Measurements from ENCODE around the gene SLC29A2. TPM values are rescaled to one million over a fixed set of nuclear protein-coding genes. Genes with fewer than 3 reads are reported as not detected.

SLC29A2 gene
- total RNA-seq, 6 experiments from 2014 or later, result not detected

DNA sequence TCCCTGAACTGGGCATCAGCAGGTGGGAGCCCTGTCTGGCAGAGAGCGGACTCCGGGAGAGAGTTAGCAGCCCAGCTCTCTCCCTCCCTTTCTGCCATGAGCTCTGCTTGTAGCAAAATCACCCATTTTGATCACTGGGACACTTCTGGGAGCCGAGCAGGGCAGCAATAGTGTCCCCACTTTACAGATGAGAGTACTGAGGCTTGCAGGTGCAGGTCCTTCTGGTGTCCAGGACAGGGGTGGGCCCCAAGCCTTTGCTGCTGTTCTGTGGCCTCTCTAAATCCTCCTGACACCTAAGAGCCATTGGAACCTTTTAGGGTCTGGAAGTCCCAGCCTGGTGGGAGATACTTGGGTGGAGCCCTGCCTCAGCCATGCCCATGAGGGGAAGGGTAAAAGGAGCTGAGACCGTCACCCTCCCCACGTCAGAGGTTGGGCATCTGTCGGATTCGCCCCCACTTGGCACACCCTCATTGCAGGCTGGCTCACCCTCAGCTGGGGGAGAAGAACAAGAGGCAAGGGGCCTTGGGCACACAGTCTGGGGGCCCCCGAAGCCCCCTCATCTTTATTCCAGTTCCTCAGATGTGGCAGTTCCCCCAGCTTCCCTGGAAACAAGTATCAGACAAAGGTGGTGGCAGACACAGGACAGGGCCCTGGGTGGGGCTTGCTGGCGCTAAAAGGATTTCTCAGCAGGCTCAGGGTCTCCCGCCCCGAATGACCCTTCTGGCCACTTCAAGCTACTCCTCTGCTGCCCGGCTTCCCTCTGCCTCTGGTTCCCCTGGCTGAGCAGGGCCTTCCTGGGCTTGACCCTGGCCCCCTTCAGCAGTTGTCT, 39.8 kb downstream of the SLC29A2 start:
- Mint-ChIP-seq H3K9me3 (no peaks in the 10 kb centered on the region), H3K27me3 (ENCODE audit: insufficient read depth) (peaks cover 20% of the 10 kb centered on the region), H3K4me3 (no peak overlapping the region), H3K27ac (0 out of 2 replicates have a peak overlapping the region, but pooled peaks have one; percentile 45), H3K4me1 (ENCODE audit: low read depth) (peaks cover 29% of the 10 kb centered on the region), H3K36me3 (ENCODE audit: low read depth) (peaks cover 12% of the 10 kb centered on the region)
- TF ChIP-seq, protein P1, sequence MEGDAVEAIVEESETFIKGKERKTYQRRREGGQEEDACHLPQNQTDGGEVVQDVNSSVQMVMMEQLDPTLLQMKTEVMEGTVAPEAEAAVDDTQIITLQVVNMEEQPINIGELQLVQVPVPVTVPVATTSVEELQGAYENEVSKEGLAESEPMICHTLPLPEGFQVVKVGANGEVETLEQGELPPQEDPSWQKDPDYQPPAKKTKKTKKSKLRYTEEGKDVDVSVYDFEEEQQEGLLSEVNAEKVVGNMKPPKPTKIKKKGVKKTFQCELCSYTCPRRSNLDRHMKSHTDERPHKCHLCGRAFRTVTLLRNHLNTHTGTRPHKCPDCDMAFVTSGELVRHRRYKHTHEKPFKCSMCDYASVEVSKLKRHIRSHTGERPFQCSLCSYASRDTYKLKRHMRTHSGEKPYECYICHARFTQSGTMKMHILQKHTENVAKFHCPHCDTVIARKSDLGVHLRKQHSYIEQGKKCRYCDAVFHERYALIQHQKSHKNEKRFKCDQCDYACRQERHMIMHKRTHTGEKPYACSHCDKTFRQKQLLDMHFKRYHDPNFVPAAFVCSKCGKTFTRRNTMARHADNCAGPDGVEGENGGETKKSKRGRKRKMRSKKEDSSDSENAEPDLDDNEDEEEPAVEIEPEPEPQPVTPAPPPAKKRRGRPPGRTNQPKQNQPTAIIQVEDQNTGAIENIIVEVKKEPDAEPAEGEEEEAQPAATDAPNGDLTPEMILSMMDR (IDR thresholded peaks at IDR 0.05), result no peak
- no peak for DNase-seq

DNA sequence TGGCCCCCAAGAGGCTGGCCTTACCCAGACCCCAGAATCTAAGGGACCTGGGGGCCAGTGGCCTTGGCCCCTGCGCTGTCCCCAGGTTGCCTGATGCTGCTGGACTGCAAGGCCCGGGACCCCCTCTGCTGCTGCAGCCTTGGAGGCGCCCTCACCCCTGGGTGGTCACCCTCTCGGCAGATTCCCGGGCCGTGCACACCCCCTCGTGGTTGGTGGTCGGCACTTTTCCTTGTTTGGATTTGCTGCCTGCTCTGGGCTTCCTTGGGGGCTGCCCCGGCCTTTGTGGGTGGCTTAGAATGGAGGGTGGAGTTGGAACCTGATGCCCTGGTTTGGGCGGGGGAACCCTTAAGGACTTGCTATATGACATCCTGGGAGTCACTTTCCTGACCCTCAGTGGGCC, 40.6 kb downstream of the SLC29A2 start:
- DNase-seq, result no peak
- peaks cover 15% of the 10 kb centered on the region for H3K27me3 Mint-ChIP-seq (ENCODE audit: insufficient read depth)

DNA sequence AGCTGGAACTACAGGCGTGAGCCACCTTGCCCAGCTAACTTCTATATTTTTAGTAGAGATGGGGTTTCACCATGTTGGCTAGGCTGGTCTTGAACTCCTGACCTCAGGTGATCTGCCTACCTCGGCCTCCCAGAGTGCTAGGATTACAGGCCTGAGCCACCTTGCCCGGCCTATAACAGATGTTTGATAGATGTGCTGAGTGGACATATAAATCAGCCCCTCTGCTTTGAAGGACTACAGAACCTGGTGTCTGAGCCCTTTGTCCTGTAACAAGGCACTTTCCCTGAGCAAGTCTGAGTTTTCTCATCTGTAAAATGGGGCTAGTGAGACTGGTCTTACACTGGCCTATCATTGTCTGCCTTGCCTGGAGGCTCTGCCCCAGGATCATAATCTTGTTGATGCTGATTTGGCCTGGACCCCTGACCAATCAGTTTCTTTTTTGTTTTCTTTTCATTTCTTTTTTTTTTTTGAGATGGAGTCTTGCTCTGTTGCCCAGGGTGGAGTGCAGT, 42.3 kb downstream of the SLC29A2 start:
- no peaks in the 10 kb centered on the region for H3K9me3 Mint-ChIP-seq
- H3K4me3 Mint-ChIP-seq, result peak overlapping the region; percentile 42; the same call in 1 of the 2 replicates
- H3K27ac Mint-ChIP-seq, result peak overlapping the region; percentile 88
- DNase-seq, result no peak
- peaks cover 5% of the 10 kb centered on the region for H3K36me3 Mint-ChIP-seq (ENCODE audit: low read depth)
- H3K27me3 Mint-ChIP-seq (ENCODE audit: insufficient read depth), result peaks cover 14% of the 10 kb centered on the region
- TF ChIP-seq, protein P1 (IDR thresholded peaks at IDR 0.05), result no peak
- peaks cover 48% of the 10 kb centered on the region for H3K4me1 Mint-ChIP-seq (ENCODE audit: low read depth)

More for the DNA sequence above, 40.6 kb downstream of the SLC29A2 start:
- 0 out of 2 replicates have a peak overlapping the region, but pooled peaks have one; percentile 26 for H3K27ac Mint-ChIP-seq
- peaks cover 31% of the 10 kb centered on the region for H3K4me1 Mint-ChIP-seq (ENCODE audit: low read depth)
- TF ChIP-seq, protein P1 (IDR thresholded peaks at IDR 0.05), result peak; percentile 31; the same call in 1 of the 2 replicates
- no peak overlapping the region for H3K4me3 Mint-ChIP-seq
- peaks cover 12% of the 10 kb centered on the region for H3K36me3 Mint-ChIP-seq (ENCODE audit: low read depth)
- no peaks in the 10 kb centered on the region for H3K9me3 Mint-ChIP-seq

DNA sequence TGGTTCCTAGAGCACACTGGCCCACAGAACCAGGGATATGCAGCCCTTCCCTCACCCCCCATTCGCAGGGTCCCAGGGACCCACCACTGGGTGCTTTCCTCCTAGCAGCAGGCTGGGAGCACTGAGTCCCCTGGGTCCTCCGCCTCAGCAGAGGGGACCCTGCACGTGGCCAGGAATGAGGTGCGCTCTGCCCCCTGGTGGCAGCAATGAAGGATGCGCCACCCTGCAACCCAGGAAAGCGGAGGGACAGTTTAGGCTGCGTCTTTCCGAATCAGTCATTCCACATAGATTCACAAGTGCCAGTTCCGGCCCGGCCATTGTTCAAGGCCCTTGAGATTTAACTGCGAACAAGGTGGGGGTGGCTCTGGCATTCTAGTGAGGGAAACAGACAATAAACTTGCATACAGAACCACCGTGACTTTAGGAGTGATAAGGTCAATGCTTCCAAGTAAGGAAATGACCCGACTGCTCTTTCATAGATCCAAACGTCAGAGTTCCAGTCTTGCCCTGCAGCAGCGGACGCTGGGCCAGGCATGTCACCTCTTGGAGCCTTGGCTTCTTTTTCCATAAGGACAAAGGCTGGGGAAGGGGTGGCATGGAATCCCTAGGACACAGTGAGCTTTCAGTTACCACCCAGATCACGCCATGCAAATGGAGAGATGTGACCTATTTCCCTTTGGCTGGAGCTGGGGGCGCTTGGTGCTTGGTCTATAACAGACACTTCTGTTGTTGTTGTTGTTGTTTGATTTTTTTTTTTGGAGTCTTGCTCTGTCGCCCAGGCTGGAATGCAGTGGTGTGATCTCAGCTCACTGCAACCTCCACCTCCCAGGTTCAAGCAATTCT, 43.0 kb downstream of the SLC29A2 start:
- Mint-ChIP-seq H3K4me3 (peak overlapping the region; percentile 44), H3K9me3 (no peaks in the 10 kb centered on the region), H3K4me1 (ENCODE audit: low read depth) (peaks cover 53% of the 10 kb centered on the region), H3K27me3 (ENCODE audit: insufficient read depth) (peaks cover 13% of the 10 kb centered on the region), H3K27ac (peak overlapping the region; percentile 88), H3K36me3 (ENCODE audit: low read depth) (peaks cover 5% of the 10 kb centered on the region; the same call in 1 of the 2 replicates)
- TF ChIP-seq, protein P1 (IDR thresholded peaks at IDR 0.05), result peak; percentile 100
- DNase-seq, result peak; percentile 78

DNA sequence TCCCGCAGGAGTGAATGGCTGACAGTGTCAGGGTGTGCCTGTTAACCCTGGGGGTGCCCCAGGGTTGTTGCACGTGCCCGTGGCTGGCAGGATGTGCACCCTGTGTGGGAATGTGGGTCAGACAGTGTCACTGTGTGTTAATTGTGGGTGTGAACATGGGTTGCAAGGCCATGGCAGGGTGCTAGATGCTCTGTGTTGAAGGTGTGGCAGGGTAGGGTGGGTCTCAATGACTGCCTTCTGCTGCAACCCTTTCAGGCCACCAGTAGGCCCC, 43.6 kb downstream of the SLC29A2 start:
- Mint-ChIP-seq H3K36me3 (ENCODE audit: low read depth) (peaks cover 3% of the 10 kb centered on the region; the same call in 1 of the 2 replicates), H3K4me1 (ENCODE audit: low read depth) (peaks cover 53% of the 10 kb centered on the region), H3K9me3 (no peaks in the 10 kb centered on the region), H3K27me3 (ENCODE audit: insufficient read depth) (peaks cover 13% of the 10 kb centered on the region), H3K4me3 (peak overlapping the region; percentile 44), H3K27ac (peak overlapping the region; percentile 88)
- TF ChIP-seq, protein P1 (IDR thresholded peaks at IDR 0.05), result no peak
- DNase-seq, result peak; percentile 57
